SK-N-SH (cell line): ENCODE results near the gene LRMDA. TPM values are rescaled to one million over a fixed set of nuclear protein-coding genes. Genes with fewer than 3 reads are reported as not detected.

ENCODE experiments used
- CTCF ChIA-PET: fragments of 300-600, 350-600 bp; formaldehyde crosslinking; extraction: SDS; loops from one replicate; lab custom pipeline; 2021; lab: Yijun Ruan, JAX
- POLR2A ChIA-PET: fragments of 350-600 bp; sonication (Branson Sonifier 250); formaldehyde crosslinking; extraction: SDS; loops from one replicate; lab custom pipeline; 2020; ENCODE audit warnings: antibody characterized with exemption, inconsistent platforms; lab: Yijun Ruan, JAX
- DNase-seq: peaks from one replicate; pipeline ENCODE4 v3.0.0; 2012
- H2AFZ ChIP-seq: fragments of 200-600 bp; sonication (generic); 2 replicates; pipeline ENCODE4 v1.8.1; 2016; ENCODE audit warnings: antibody characterized with exemption, mild to moderate bottlenecking, low read depth
- H3F3A ChIP-seq: fragments of 200-600 bp; sonication (generic); replicated peaks from 2 replicates; pipeline ENCODE3; 2016; ENCODE audit warnings: antibody characterized with exemption, mild to moderate bottlenecking; ENCODE audit not compliant: insufficient read depth
- H3K27ac ChIP-seq, 2 experiments: fragments of 200-500 bp in 1 of 2; fragments of 200-600 bp in 1 of 2; sonication (Bioruptor generic) in 1 of 2; sonication (generic), shearing (Covaris generic) in 1 of 2; 2 replicates each; pipeline versions ENCODE4 v1.5.1 to v1.6.1; 2014 to 2016; ENCODE audit warnings: low read depth in 2 of 2, inconsistent platforms in 1 of 2, low read length in 1 of 2, mild to moderate bottlenecking in 1 of 2, mixed read lengths in 1 of 2
- H3K27me3 ChIP-seq: fragments of 200-600 bp; sonication (generic), shearing (Covaris generic); 2 replicates; pipeline ENCODE4 v1.6.1; 2016; ENCODE audit warnings: mixed run types; ENCODE audit not compliant: insufficient read depth
- H3K36me3 ChIP-seq, 2 experiments: fragments of 200-500 bp in 1 of 2; fragments of 200-600 bp in 1 of 2; sonication (Bioruptor generic) in 1 of 2; sonication (generic) in 1 of 2; replicated peaks in 1 of 2; 2 replicates each; pipeline versions ENCODE3 to v1.5.1; 2014 to 2016; ENCODE audit warnings: low read length in 1 of 2, mild to moderate bottlenecking in 1 of 2; ENCODE audit not compliant: insufficient read depth in 2 of 2, control insufficient read depth in 1 of 2
- H3K4me1 ChIP-seq, 2 experiments: fragments of 200-500 bp in 1 of 2; fragments of 200-600 bp in 1 of 2; sonication (Bioruptor generic) in 1 of 2; sonication (generic), shearing (Covaris generic) in 1 of 2; 2 replicates each; pipeline versions ENCODE4 v1.5.1 to v1.6.1; 2014 to 2016; ENCODE audit warnings: low read depth in 1 of 2, low read length in 1 of 2, mixed run types in 1 of 2; ENCODE audit not compliant: insufficient read depth in 2 of 2, control insufficient read depth in 1 of 2
- H3K4me2 ChIP-seq: fragments of 200-600 bp; sonication (generic), shearing (Covaris generic); 2 replicates; pipeline ENCODE4 v1.6.1; 2017; ENCODE audit warnings: mixed run types
- H3K4me3 ChIP-seq, 2 experiments: fragments of 200-500 bp in 1 of 2; fragments of 200-600 bp in 1 of 2; sonication (Bioruptor generic) in 1 of 2; sonication (generic), shearing (Covaris generic) in 1 of 2; 2 replicates each; pipeline versions ENCODE4 v1.5.1 to v1.8.1; 2014 to 2016; ENCODE audit warnings: low read depth in 2 of 2, inconsistent platforms in 1 of 2, low read length in 1 of 2, mild to moderate bottlenecking in 1 of 2, mixed read lengths in 1 of 2, moderate library complexity in 1 of 2
- H3K79me2 ChIP-seq: fragments of 200-600 bp; sonication (generic); 2 replicates; pipeline ENCODE4 v1.8.1; 2017; ENCODE audit warnings: mild to moderate bottlenecking; ENCODE audit not compliant: insufficient read depth
- H3K9ac ChIP-seq: fragments of 200-600 bp; sonication (generic); 2 replicates; pipeline ENCODE4 v1.6.1; 2017; ENCODE audit warnings: mixed run types
- H3K9me2 ChIP-seq: fragments of 200-600 bp; sonication (generic); 2 replicates; pipeline ENCODE4 v1.6.1; 2017; ENCODE audit warnings: mixed run types
- H3K9me3 ChIP-seq: fragments of 200-600 bp; sonication (generic); 2 replicates; pipeline ENCODE4 v1.6.1; 2017; ENCODE audit warnings: mixed run types, mild to moderate bottlenecking, moderate library complexity
- H4K20me1 ChIP-seq: fragments of 200-600 bp; sonication (generic); 2 replicates; pipeline ENCODE4 v1.6.1; 2017; ENCODE audit warnings: mild to moderate bottlenecking, mixed run types; ENCODE audit not compliant: insufficient read depth
- FOXJ3 ChIP-seq: sonication (generic); formaldehyde crosslinking; IDR thresholded peaks from 2 replicates; pipeline ENCODE4 v1.5.1; 2020; ENCODE audit warnings: mild to moderate bottlenecking, missing genetic modification reagents
- PBX3 ChIP-seq: IDR thresholded peaks from 2 replicates; pipeline ENCODE4; 2012
- SMC3 ChIP-seq: IDR thresholded peaks from 2 replicates; pipeline ENCODE4 v1.6.1; 2012; ENCODE audit warnings: low read depth, low read length, improper control_type of control experiment
- TCF12 ChIP-seq: IDR thresholded peaks from 2 replicates; pipeline ENCODE4 v1.4.0; 2012
- USF1 ChIP-seq: IDR thresholded peaks from 2 replicates; pipeline ENCODE4 v1.4.0; 2012; ENCODE audit warnings: low read depth, borderline replicate concordance
- USF2 ChIP-seq: fragments of 150-350 bp; IDR thresholded peaks from 2 replicates; pipeline ENCODE4 v1.6.1; 2017; ENCODE audit warnings: antibody characterized with exemption, low read length, low read depth, borderline replicate concordance
- WGBS: methylation state at CpG from one replicate; pipeline ENCODE4 v1.1.6; 2017; ENCODE audit warnings: low lambda C conversion rate; 5-methylcytosine and 5-hydroxymethylcytosine counted together
- polyA plus RNA-seq, 3 experiments: library from polyadenylated mRNA; depleted of rRNA; stranded (reverse); fragments of >200 nt; gene quantifications; 2 replicates each; pipeline ENCODE4 v1.2.3, GENCODE V29; 2012
- TF ChIP-seq, protein P1 (sequence below): fragments of 200-600 bp; sonication (generic); IDR thresholded peaks from 2 replicates; pipeline ENCODE4 v1.6.1; 2017; ENCODE audit warnings: antibody characterized with exemption, mild to moderate bottlenecking, moderate library complexity

The LRMDA gene
- polyA plus RNA-seq, 1 of the 3 experiments (the other 2 are of a cell fraction): 0.95 TPM

DNA sequence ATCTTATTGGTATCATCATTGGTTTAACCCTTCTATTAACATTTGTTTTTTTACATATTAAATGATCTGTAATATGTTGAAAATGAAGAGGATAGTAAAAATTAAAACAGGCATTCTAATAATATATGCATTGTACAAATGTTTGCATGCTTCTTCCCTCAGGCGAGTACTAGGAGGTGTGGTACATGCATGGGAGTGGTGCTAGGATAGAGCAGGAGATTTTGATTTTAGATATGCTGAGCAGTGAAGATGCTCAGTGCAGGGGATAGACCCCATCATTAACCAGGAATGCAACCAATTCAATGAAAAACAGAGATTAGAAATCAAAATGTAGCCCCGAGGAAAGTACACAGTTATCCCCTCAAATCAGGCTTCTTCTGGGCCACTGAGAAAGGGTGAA is 916.4 kb downstream of the LRMDA start:
- ChIA-PET CTCF (no interaction called here), POLR2A (no interaction called here)
- Histone ChIP-seq H3K4me3 (no peak overlapping the region), H3K9me3 (peaks cover 5% of the 10 kb centered on the region), H3F3A (peaks cover 21% of the 10 kb centered on the region), H3K27me3 (no peaks in the 10 kb centered on the region), H2AFZ (no peak overlapping the region), H3K27ac (no peak overlapping the region), H3K4me2 (no peak overlapping the region), H3K4me1 (peaks cover 0 to 3% of the 10 kb centered on the region in 2 experiments; a peak in 1 of 4 replicates), H3K79me2 (no peaks in the 10 kb centered on the region), H3K9me2 (no peaks in the 10 kb centered on the region), H4K20me1 (no peaks in the 10 kb centered on the region), H3K9ac (no peak overlapping the region), H3K36me3 (no peaks in the 10 kb centered on the region)
- TF ChIP-seq, protein P1, sequence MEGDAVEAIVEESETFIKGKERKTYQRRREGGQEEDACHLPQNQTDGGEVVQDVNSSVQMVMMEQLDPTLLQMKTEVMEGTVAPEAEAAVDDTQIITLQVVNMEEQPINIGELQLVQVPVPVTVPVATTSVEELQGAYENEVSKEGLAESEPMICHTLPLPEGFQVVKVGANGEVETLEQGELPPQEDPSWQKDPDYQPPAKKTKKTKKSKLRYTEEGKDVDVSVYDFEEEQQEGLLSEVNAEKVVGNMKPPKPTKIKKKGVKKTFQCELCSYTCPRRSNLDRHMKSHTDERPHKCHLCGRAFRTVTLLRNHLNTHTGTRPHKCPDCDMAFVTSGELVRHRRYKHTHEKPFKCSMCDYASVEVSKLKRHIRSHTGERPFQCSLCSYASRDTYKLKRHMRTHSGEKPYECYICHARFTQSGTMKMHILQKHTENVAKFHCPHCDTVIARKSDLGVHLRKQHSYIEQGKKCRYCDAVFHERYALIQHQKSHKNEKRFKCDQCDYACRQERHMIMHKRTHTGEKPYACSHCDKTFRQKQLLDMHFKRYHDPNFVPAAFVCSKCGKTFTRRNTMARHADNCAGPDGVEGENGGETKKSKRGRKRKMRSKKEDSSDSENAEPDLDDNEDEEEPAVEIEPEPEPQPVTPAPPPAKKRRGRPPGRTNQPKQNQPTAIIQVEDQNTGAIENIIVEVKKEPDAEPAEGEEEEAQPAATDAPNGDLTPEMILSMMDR: no peak
- TF ChIP-seq FOXJ3 (CRISPR knock-in tag) (no peak), USF1 (no peak), PBX3 (no peak), USF2 (no peak)
- 78% methylated on average over 2 of the region's 2 CpGs for WGBS
- DNase-seq: no peak

DNA sequence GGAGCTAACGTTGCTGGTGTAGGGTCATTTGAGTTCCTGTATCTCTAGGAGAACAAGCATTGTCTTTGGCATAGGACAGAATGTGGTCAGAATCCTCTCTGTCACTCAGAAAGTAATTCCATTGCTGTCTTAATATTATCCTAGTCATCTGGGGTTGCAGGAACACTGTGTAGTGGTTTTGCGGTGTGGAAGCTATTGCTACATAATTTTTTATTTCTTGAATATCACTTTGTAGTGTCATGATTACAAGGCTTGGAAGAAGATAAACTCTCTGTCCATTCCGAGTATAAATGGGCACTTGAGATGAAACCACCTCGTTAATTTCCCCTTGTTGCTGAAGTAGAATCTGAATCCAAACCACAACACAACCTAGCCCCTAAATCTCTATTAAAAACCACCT is 919.2 kb downstream of the LRMDA start:
- DNase-seq: no peak
- CTCF ChIA-PET: interaction anchor here (0.6 to 1.4 kb wide), 2 partner anchors 27 to 810 kb away, joined by 3 to 7 read pairs; no protein-coding TSS in a partner anchor
- whole genome bisulfite sequencing: 87% methylated on average over 4 of the region's 4 CpGs

More for the DNA sequence above, 919.2 kb downstream of the LRMDA start:
- no peaks in the 10 kb centered on the region for H3K36me3 ChIP-seq
- H3K79me2 ChIP-seq: no peaks in the 10 kb centered on the region
- peak overlapping the region; percentile 2; the same call in 1 of the 2 replicates for H2AFZ ChIP-seq
- TF ChIP-seq SMC3: no peak
- TF ChIP-seq TCF12: peak; percentile 6; the same call in 1 of the 2 replicates
- 0 out of 2 replicates have a peak, but pooled peaks have one; percentile 36 for TF ChIP-seq PBX3
- H3K4me2 ChIP-seq: no peak overlapping the region
- no peaks in the 10 kb centered on the region for H3K9me3 ChIP-seq
- POLR2A ChIA-PET: no interaction called here
- H3K9me2 ChIP-seq: no peaks in the 10 kb centered on the region
- H3K4me1 ChIP-seq: peaks cover 0 to 15% of the 10 kb centered on the region in 2 experiments; a peak in 2 of 4 replicates
- no peak overlapping the region for H3K9ac ChIP-seq
- peaks cover 24% of the 10 kb centered on the region for H3F3A ChIP-seq
- no peaks in the 10 kb centered on the region for H3K27me3 ChIP-seq
- H3K4me3 ChIP-seq: no peak overlapping the region
- no peaks in the 10 kb centered on the region for H4K20me1 ChIP-seq
- H3K27ac ChIP-seq: peak overlapping the region; percentile 88 to 97; a peak in 3 of 4 replicates
